K562 (cell line): ENCODE results near the gene PPP1CA. TPM values are rescaled to one million over a fixed set of nuclear protein-coding genes. Genes with fewer than 3 reads are reported as not detected.

Source experiments
- CBX5 ChIP-seq: IDR thresholded peaks from 2 replicates; pipeline ENCODE4 v1.6.1; 2014; ENCODE audit warnings: low read depth, borderline replicate concordance
- DNMT1 ChIP-seq: fragments of 450-650 bp; IDR thresholded peaks from 2 replicates; pipeline ENCODE4 v1.6.1; 2016; ENCODE audit warnings: antibody characterized with exemption, mild to moderate bottlenecking
- E2F5 ChIP-seq: sonication (generic); formaldehyde crosslinking; IDR thresholded peaks from 2 replicates; pipeline ENCODE4 v1.8.0; 2022; ENCODE audit warnings: mild to moderate bottlenecking, missing genetic modification reagents
- EHMT2 ChIP-seq: fragments of 450-650 bp; IDR thresholded peaks from 2 replicates; pipeline ENCODE4 v1.6.1; 2018; ENCODE audit warnings: antibody characterized with exemption
- KLF1 ChIP-seq: fragments of 450-650 bp; IDR thresholded peaks from 2 replicates; pipeline ENCODE4 v1.6.1; 2016; ENCODE audit warnings: missing genetic modification characterization, missing compliant biosample characterization
- LCOR ChIP-seq: sonication (generic); formaldehyde crosslinking; IDR thresholded peaks from 2 replicates; pipeline ENCODE4 v1.8.0; 2022; ENCODE audit warnings: mild to moderate bottlenecking, missing genetic modification reagents
- MAZ ChIP-seq, 2 experiments: fragments of 450-650 bp in 1 of 2; sonication (generic) in 1 of 2; formaldehyde crosslinking; IDR thresholded peaks in 1 of 2; conservative IDR thresholded peaks in 1 of 2; 2 replicates each; pipeline versions ENCODE4 v1.4.0 to v1.5.0; 2020; ENCODE audit warnings: mild to moderate bottlenecking in 1 of 2, missing genetic modification reagents in 1 of 2
- MTA3 ChIP-seq: fragments of 450-650 bp; formaldehyde crosslinking; IDR thresholded peaks from 2 replicates; pipeline ENCODE4 v1.6.1; 2017; ENCODE audit warnings: mild to moderate bottlenecking, borderline replicate concordance
- NFE2L1 ChIP-seq: fragments of 450-650 bp; IDR thresholded peaks from 2 replicates; pipeline ENCODE4 v1.6.1; 2016; ENCODE audit warnings: missing genetic modification characterization, low read depth, mild to moderate bottlenecking, missing compliant biosample characterization, moderate library complexity, borderline replicate concordance
- POLR3A ChIP-seq: IDR thresholded peaks from 2 replicates; pipeline ENCODE4 v1.6.1; 2011; ENCODE audit warnings: borderline replicate concordance, mild to moderate bottlenecking, moderate library complexity; ENCODE audit not compliant: insufficient read length, insufficient read depth; ENCODE audit errors: extremely low read depth
- RBM15 ChIP-seq: fragments of 200-400 bp; formaldehyde crosslinking; IDR thresholded peaks from 2 replicates; pipeline ENCODE4 v1.6.1; 2018; ENCODE audit warnings: mild to moderate bottlenecking, low read length, moderate library complexity; ENCODE audit not compliant: insufficient read depth
- VEZF1 ChIP-seq: fragments of 200-800 bp; sonication (Bioruptor generic); IDR thresholded peaks from 2 replicates; pipeline ENCODE4 v1.6.1; 2017; ENCODE audit warnings: missing genetic modification characterization, missing compliant biosample characterization
- ZBTB49 ChIP-seq: sonication (generic); formaldehyde crosslinking; IDR thresholded peaks from 2 replicates; pipeline ENCODE4 v1.8.0; 2022; ENCODE audit warnings: missing genetic modification reagents, mild to moderate bottlenecking, borderline replicate concordance
- ZKSCAN3 ChIP-seq: fragments of 250-450 bp; sonication (Bioruptor Pico); IDR thresholded peaks from 2 replicates; pipeline ENCODE4 v1.4.0; 2020
- ZNF143 ChIP-seq: sonication (generic); formaldehyde crosslinking; IDR thresholded peaks from 2 replicates; pipeline ENCODE4 v1.9.0; 2022; ENCODE audit warnings: mild to moderate bottlenecking, missing genetic modification reagents
- ZNF592 ChIP-seq: fragments of 450-650 bp; IDR thresholded peaks from 2 replicates; pipeline ENCODE4 v1.6.1; 2017; ENCODE audit warnings: antibody characterized with exemption, mild to moderate bottlenecking
- ZNF668 ChIP-seq: fragments of 250-450 bp; sonication (Bioruptor Pico); IDR thresholded peaks from 2 replicates; pipeline ENCODE4 v1.8.0; 2022; ENCODE audit warnings: mild to moderate bottlenecking, inconsistent platforms
- polyA plus RNA-seq, 8 experiments: library from polyadenylated mRNA; depleted of rRNA in 4 of 8; stranded (reverse) in 5 of 8; unstranded in 3 of 8; fragments of >200 nt; fragmentation: Nextera tagmentation in 2 of 8; fragmentation: Illumina TruSeq in 1 of 8; extraction: Ambion mirVana in 2 of 8; extraction: Trizol in 1 of 8; gene quantifications; 2 replicates each; pipeline versions ENCODE4 v1.2.1 to v1.2.3, GENCODE V29; 2011 to 2014; ENCODE audit warnings: inconsistent platforms in 1 of 8, missing spikeins in 1 of 8
- total RNA-seq, 7 experiments: library from RNA; depleted of rRNA in 6 of 7; stranded (reverse); fragments of >200 nt in 6 of 7; fragmentation: Illumina TruSeq in 2 of 7; extraction: Trizol in 2 of 7; gene quantifications; 2 replicates each; pipeline versions ENCODE4 v1.2.1 to v1.2.3, GENCODE V29; 2011 to 2021; ENCODE audit warnings: low replicate concordance in 1 of 7

PPP1CA gene
- total and polyA plus RNA-seq, 9 of the 15 experiments (the other 6 are each of a cell fraction or from before 2014, with no cell fraction given): 18.2 to 242 (median 188) TPM

- TF ChIP-seq ZNF592 (no peak), MTA3 (0 out of 2 replicates have a peak, but pooled peaks have one; percentile 36), DNMT1 (no peak), RBM15 (no peak), KLF1 (no peak), MAZ (CRISPR knock-in tag; conservative IDR thresholded peaks at IDR 0.05 in 1 of 2, IDR thresholded peaks at IDR 0.05 in 1 of 2) (peak; percentile 92 to 93), ZBTB49 (CRISPR knock-in tag) (no peak), E2F5 (0 out of 2 replicates have a peak, but pooled peaks have one; percentile 30), ZNF668 (no peak), ZNF143 (CRISPR knock-in tag) (peak; percentile 97), VEZF1 (CRISPR knock-in tag) (peak; percentile 98), EHMT2 (no peak), CBX5 (no peak), NFE2L1 (tag) (no peak), LCOR (CRISPR knock-in tag) (0 out of 2 replicates have a peak, but pooled peaks have one; percentile 74), POLR3A (no peak), ZKSCAN3 (CRISPR knock-in tag) (no peak)
These were observed 26.7 kb upstream of the PPP1CA start, which contains the start of gene RPS6KB2 (continued) for GRCh38 chr11:67428052-67429001.
